T-cell (primary cell): ENCODE data around the gene STATH. TPM values are rescaled to one million over a fixed set of nuclear protein-coding genes. Genes with fewer than 3 reads are reported as not detected.
"Not testable (repeated sequence)": the region's sequence is repeated elsewhere in the genome, so short reads cannot be mapped to it uniquely, and the experiment has no call there.

Experiments used
- ATAC-seq, 4 experiments: fragments of 200-7000 bp in 3 of 4; fragments of 150-1000 bp in 1 of 4; cut with Tn5 transposase; replicated peaks in 1 of 4; 1 replicate in 3 of 4; 2 replicates in 1 of 4; pipeline ENCODE4 v1.10.0; 2021; ENCODE audit warnings: moderate library complexity in 3 of 4, mild to moderate bottlenecking in 2 of 4, moderate number of reproducible peaks in 1 of 4
- CTCF ChIA-PET, 2 donors: fragments of 300-600 bp; sonication (Branson Sonifier 250); formaldehyde crosslinking; loops; one replicate each; lab custom pipeline; 2022; ENCODE audit warnings: antibody characterized with exemption in 2 of 2; lab: Charles Lee
- POLR2A ChIA-PET, 2 donors: fragments of 300-600 bp; sonication (Branson Sonifier 250); formaldehyde crosslinking; loops; one replicate each; lab custom pipeline; 2022; ENCODE audit warnings: antibody characterized with exemption in 2 of 2; lab: Charles Lee
- DNase-seq, 35 experiments: peaks; one replicate each; pipeline versions ENCODE4 v3.0.0 to v3.0.0-alpha.2; 2013 to 2023
- H3K27ac ChIP-seq: one replicate; pipeline ENCODE4 v1.5.1; 2013; ENCODE audit warnings: low read length
- H3K27me3 ChIP-seq, 2 experiments: replicated peaks in 1 of 2; 1 replicate in 1 of 2; 2 replicates in 1 of 2; pipeline versions ENCODE4 v1.6.1 to v1.7.0; 2013; ENCODE audit warnings: low read length in 1 of 2, mixed read lengths in 1 of 2; ENCODE audit not compliant: control insufficient read depth in 2 of 2, insufficient read depth in 2 of 2; ENCODE audit errors: extremely low read depth in 1 of 2
- H3K36me3 ChIP-seq, 2 donors: 1 replicate in 1 of 2; 2 replicates in 1 of 2; pipeline versions ENCODE4 v1.6.1 to v1.7.0; 2013; ENCODE audit warnings: low read length in 1 of 2; ENCODE audit not compliant: control insufficient read depth in 2 of 2, insufficient read depth in 1 of 2; ENCODE audit errors: extremely low read depth in 1 of 2
- H3K4me1 ChIP-seq, 2 experiments: 1 replicate in 1 of 2; 2 replicates in 1 of 2; pipeline versions ENCODE4 v1.6.1 to v1.7.0; 2013; ENCODE audit warnings: low read length in 2 of 2, mixed read lengths in 1 of 2; ENCODE audit not compliant: insufficient read depth in 2 of 2, control insufficient read depth in 1 of 2; ENCODE audit errors: extremely low read depth in 1 of 2
- H3K4me3 ChIP-seq, 2 donors: 1 replicate in 1 of 2; 2 replicates in 1 of 2; pipeline versions ENCODE4 v1.5.1 to v1.7.0; 2013; ENCODE audit warnings: mild to moderate bottlenecking in 2 of 2, low read length in 1 of 2, moderate library complexity in 1 of 2; ENCODE audit not compliant: control insufficient read depth in 1 of 2; ENCODE audit errors: extremely low read depth in 1 of 2
- H3K9me3 ChIP-seq: 2 replicates; pipeline ENCODE4 v1.7.0; 2013
- H3K27ac Mint-ChIP-seq, 2 donors: one replicate each; pipeline ENCODE4 v1.8.0; 2020 to 2021; ENCODE audit warnings: mild to moderate bottlenecking in 2 of 2, mixed read lengths in 2 of 2
- H3K27me3 Mint-ChIP-seq, 2 donors: one replicate each; pipeline ENCODE4 v1.8.0; 2021 to 2022; ENCODE audit warnings: mixed read lengths in 2 of 2
- H3K36me3 Mint-ChIP-seq: one replicate; pipeline ENCODE4 v1.8.0; 2021; ENCODE audit warnings: mixed read lengths
- H3K4me1 Mint-ChIP-seq, 3 donors: one replicate each; pipeline ENCODE4 v1.8.0; 2020 to 2022; ENCODE audit warnings: mixed read lengths in 3 of 3, mild to moderate bottlenecking in 1 of 3
- H3K4me3 Mint-ChIP-seq, 3 donors: one replicate each; pipeline ENCODE4 v1.8.0; 2020 to 2022; ENCODE audit warnings: mild to moderate bottlenecking in 3 of 3, mixed read lengths in 3 of 3, moderate library complexity in 3 of 3
- H3K9me3 Mint-ChIP-seq, 3 donors: one replicate each; pipeline ENCODE4 v1.8.0; 2020 to 2022; ENCODE audit warnings: mixed read lengths in 3 of 3
- WGBS: methylation state at CpG from one replicate; pipeline ENCODE4 v1.1.5; 2013; ENCODE audit warnings: missing lambda C conversion rate; ENCODE audit not compliant: insufficient coverage; 5-methylcytosine and 5-hydroxymethylcytosine counted together
- total RNA-seq, 35 experiments: library from RNA in 6 of 35; stranded (reverse) in 6 of 35; fragments of 120-200 nt in 1 of 35; gene quantifications; one replicate each; pipeline versions ENCODE4 v1.2.1 to v1.2.4 and lab custom pipeline; 2013 to 2026

STATH gene
- total RNA-seq, 5 donors from 2014 or later (not counting 1 experiment from before 2014, with no cell fraction given) = not detected

GRCh38 chr4:70039928-70040327 is 44.2 kb downstream of the STATH start:
- H3K27ac Mint-ChIP-seq, H3K4me3 Mint-ChIP-seq, H3K4me1 Mint-ChIP-seq, H3K27me3 Mint-ChIP-seq, H3K27me3 ChIP-seq, H3K36me3 Mint-ChIP-seq, H3K9me3 ChIP-seq, H3K4me3 ChIP-seq, H3K27ac ChIP-seq, H3K36me3 ChIP-seq, DNase-seq, ATAC-seq, POLR2A ChIA-PET, H3K4me1 ChIP-seq, CTCF ChIA-PET: not testable (repeated sequence)
- peaks cover 10 to 14% (median 14%) of the 10 kb centered on the region in 3 donors for H3K9me3 Mint-ChIP-seq

GRCh38 chr4:70041652-70042286 is 46.0 kb downstream of the STATH start:
- ChIA-PET CTCF (no interaction called here), POLR2A (no interaction called here)
- Mint-ChIP-seq H3K36me3 (no peaks in the 10 kb centered on the region), H3K4me1 (no peaks in the 10 kb centered on the region), H3K4me3 (no peak overlapping the region), H3K27ac (no peak overlapping the region), H3K27me3 (no peaks in the 10 kb centered on the region), H3K9me3 (peaks cover 10 to 14% (median 14%) of the 10 kb centered on the region in 3 donors)
- no peaks in the 10 kb centered on the region for H3K27me3 ChIP-seq
- no peak overlapping the region for H3K27ac ChIP-seq
- H3K4me3 ChIP-seq = no peak overlapping the region
- ATAC-seq (no peak), DNase-seq (no peak)
- H3K4me1 ChIP-seq = no peaks in the 10 kb centered on the region
- WGBS = 87% methylated on average over 5 of the region's 7 CpGs
- no peaks in the 10 kb centered on the region for H3K36me3 ChIP-seq
- no peaks in the 10 kb centered on the region for H3K9me3 ChIP-seq

GRCh38 chr4:70050138-70050537 is 54.4 kb downstream of the STATH start, which contains the start of gene HTN1:
Gene HTN1 (plus strand): TSS chr4:70050438. CDS start chr4:70053077, 2,639 bp downstream.
- H3K36me3 ChIP-seq, H3K4me1 Mint-ChIP-seq, H3K4me1 ChIP-seq, H3K9me3 Mint-ChIP-seq, ATAC-seq, H3K36me3 Mint-ChIP-seq, H3K27ac Mint-ChIP-seq, H3K27ac ChIP-seq, H3K27me3 Mint-ChIP-seq, H3K4me3 ChIP-seq, DNase-seq, H3K4me3 Mint-ChIP-seq, H3K9me3 ChIP-seq, POLR2A ChIA-PET, H3K27me3 ChIP-seq: not testable (repeated sequence)
- no CpG with 5 or more reads among the region's 6 CpGs for WGBS
- CTCF ChIA-PET = interaction anchor here in 1 of 2 donors (0.6 kb wide), 1 partner anchor 463 kb away, joined by 4 read pairs; no protein-coding TSS in a partner anchor

Other genes starting within 250 kb of the STATH start
- gene SULT1B1, start 235.3 kb upstream of the STATH start, total RNA-seq = 10 to 100 TPM in 2 of 5 donors, 1 to 10 TPM in 3; 8.0 to 22.6 (median 10.0) TPM
- gene SULT1E1, start 135.8 kb upstream of the STATH start, total RNA-seq = not detected
- gene CSN1S1, start 64.9 kb upstream of the STATH start, total RNA-seq = not detected
- not detected for gene CSN2, start 30.2 kb upstream of the STATH start, total RNA-seq
- gene HTN3, start 32.5 kb downstream of the STATH start, total RNA-seq = not detected
- not detected for gene HTN1, start 54.5 kb downstream of the STATH start, total RNA-seq
- gene PRR27, start 158.3 kb downstream of the STATH start, total RNA-seq = not detected
- not detected for gene ODAM, start 199.8 kb downstream of the STATH start, total RNA-seq
- gene FDCSP, start 230.2 kb downstream of the STATH start, total RNA-seq = not detected
- not detected for gene CSN3, start 246.6 kb downstream of the STATH start, total RNA-seq